Ovary (tissue), 3 donors: Measurements from ENCODE around the gene CTNND2.
"Not testable (repeated sequence)": the region's sequence is repeated elsewhere in the genome, so short reads cannot be mapped to it uniquely, and the experiment has no call there.

ENCODE experiments used
- CTCF ChIP-seq, 3 donors: fragments of 450-650 bp in 2 of 3; fragments of 200-600 bp in 1 of 3; IDR thresholded peaks; one replicate each; pipeline versions ENCODE4 v1.5.1 to v1.8.0; 2016 to 2022; ENCODE audit warnings: antibody characterized with exemption in 3 of 3, mild to moderate bottlenecking in 1 of 3
- POLR2A ChIP-seq: fragments of 450-650 bp; IDR thresholded peaks from one replicate; pipeline ENCODE4 v1.6.1; 2017; ENCODE audit warnings: antibody characterized with exemption, mild to moderate bottlenecking, moderate library complexity
- donor health status: DM: no; HTN: no; CAD: no.

GRCh38 chr5:11004523-11004922 lies 899.7 kb downstream of the CTNND2 start:
- TF ChIP-seq CTCF (IDR thresholded peaks at IDR 0.05); POLR2A: not testable (repeated sequence)
